ENCODE results near the gene ZGRF1.
"Not testable (repeated sequence)": the region's sequence is repeated elsewhere in the genome, so short reads cannot be mapped to it uniquely, and the experiment has no call there.

ZGRF1 gene

GRCh38 chr4:112508356-112508755 is 128.4 kb downstream of the ZGRF1 start:
- Histone ChIP-seq H3K4me3 (ENCODE audit: low read depth, low read length) (peak overlapping the region; percentile 21), H3K4me1 (ENCODE audit: control insufficient read depth, insufficient read depth, low read length) (peaks cover 9% of the 10 kb centered on the region), H3K9ac (ENCODE audit: low read depth, low read length) (no peak overlapping the region), H3K9me3 (ENCODE audit: control insufficient read depth, insufficient read depth, low read length) (no peaks in the 10 kb centered on the region), H3K27me3 (ENCODE audit: control insufficient read depth, insufficient read depth, low read length) (peaks cover 98% of the 10 kb centered on the region), H3K36me3 (ENCODE audit: control insufficient read depth, insufficient read depth, low read length) (no peaks in the 10 kb centered on the region)

DNA sequence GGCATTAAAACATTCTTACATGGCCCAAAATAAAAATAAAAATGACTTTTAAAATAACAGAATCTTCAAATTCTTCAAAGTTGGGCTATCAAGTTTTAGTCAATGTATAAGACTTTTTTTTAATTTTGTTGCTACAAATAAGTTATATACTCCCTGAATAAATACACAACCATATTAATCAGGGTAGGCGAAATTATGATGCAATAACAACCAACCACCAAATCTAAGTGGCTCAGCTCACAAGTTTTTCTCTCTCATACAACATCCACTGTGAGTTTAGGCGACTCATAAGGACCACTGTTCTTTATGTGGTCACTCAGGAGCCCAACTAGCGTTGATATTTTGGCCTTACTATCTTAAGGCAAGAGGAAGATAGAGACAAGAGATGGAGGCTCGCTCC is 131.9 kb downstream of the ZGRF1 start:
- Histone ChIP-seq H3K36me3 (ENCODE audit: control insufficient read depth, insufficient read depth, low read length) (no peaks in the 10 kb centered on the region), H3K27me3 (ENCODE audit: control insufficient read depth, insufficient read depth, low read length) (peaks cover 74% of the 10 kb centered on the region), H3K4me3 (ENCODE audit: low read depth, low read length) (no peak overlapping the region), H3K9me3 (ENCODE audit: control insufficient read depth, insufficient read depth, low read length) (no peaks in the 10 kb centered on the region), H3K9ac (ENCODE audit: low read depth, low read length) (no peak overlapping the region), H3K4me1 (ENCODE audit: control insufficient read depth, insufficient read depth, low read length) (peaks cover 9% of the 10 kb centered on the region)

DNA sequence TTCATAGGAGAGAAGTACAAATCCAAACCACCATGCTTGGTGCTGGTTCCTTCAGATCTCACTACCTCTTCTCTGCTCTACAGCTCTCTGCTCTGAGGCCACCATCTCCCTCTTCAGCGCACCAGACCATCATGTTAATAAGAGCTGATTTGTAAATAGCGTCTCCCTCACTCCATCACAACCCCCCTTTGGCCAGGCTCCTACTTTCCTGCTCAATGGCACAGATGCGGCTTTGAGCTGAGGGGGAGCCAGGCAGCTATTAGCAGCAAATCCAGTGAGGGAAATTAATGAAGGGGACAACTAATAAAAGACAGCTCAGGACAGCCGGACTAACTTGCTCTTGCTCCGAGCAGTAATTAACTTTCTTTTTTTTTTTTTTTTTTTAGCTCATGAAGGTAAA is 133.8 kb downstream of the ZGRF1 start:
- Histone ChIP-seq H3K36me3 (ENCODE audit: control insufficient read depth, insufficient read depth, low read length) (no peaks in the 10 kb centered on the region), H3K27me3 (ENCODE audit: control insufficient read depth, insufficient read depth, low read length) (peaks cover 54% of the 10 kb centered on the region)

GRCh38 chr4:112492321-112492720 is 144.4 kb downstream of the ZGRF1 start:
- H3K9me3 ChIP-seq (ENCODE audit: control insufficient read depth, insufficient read depth, low read length), result no peaks in the 10 kb centered on the region
- H3K4me3 ChIP-seq (ENCODE audit: low read depth, low read length), result no peak overlapping the region
- H3K36me3 ChIP-seq (ENCODE audit: control insufficient read depth, insufficient read depth, low read length), result no peaks in the 10 kb centered on the region
- peaks cover 3% of the 10 kb centered on the region for H3K4me1 ChIP-seq (ENCODE audit: control insufficient read depth, insufficient read depth, low read length)
- H3K27me3 ChIP-seq (ENCODE audit: control insufficient read depth, insufficient read depth, low read length), result no peaks in the 10 kb centered on the region
- H3K9ac ChIP-seq (ENCODE audit: low read depth, low read length), result no peak overlapping the region

More for the DNA sequence above, 133.8 kb downstream of the ZGRF1 start:
- H3K4me1 ChIP-seq (ENCODE audit: control insufficient read depth, insufficient read depth, low read length), result no peaks in the 10 kb centered on the region
- no peak overlapping the region for H3K9ac ChIP-seq (ENCODE audit: low read depth, low read length)
- no peak overlapping the region for H3K4me3 ChIP-seq (ENCODE audit: low read depth, low read length)
- no peaks in the 10 kb centered on the region for H3K9me3 ChIP-seq (ENCODE audit: control insufficient read depth, insufficient read depth, low read length)

DNA sequence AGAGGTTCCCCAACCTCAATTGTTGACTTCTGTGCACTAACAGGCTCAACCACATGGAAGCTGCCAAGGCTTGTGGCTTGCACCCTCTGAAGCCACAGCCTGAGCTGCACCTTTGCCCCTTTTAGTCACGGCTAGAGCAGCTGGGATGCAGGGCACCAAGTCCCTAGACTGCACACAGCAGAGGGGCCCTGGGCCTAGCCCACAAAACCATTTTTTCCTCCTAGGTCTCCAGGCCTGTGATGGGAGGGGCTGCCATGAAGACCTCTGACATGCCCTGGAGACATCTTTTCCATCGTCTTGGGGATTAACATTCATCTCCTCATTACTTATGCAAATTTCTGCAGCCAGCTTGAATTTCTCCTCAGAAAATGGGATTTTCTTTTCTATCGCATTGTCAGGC is 145.9 kb downstream of the ZGRF1 start:
- not testable (repeated sequence) for H3K27me3 ChIP-seq (ENCODE audit: control insufficient read depth, insufficient read depth, low read length); H3K4me1 ChIP-seq (ENCODE audit: control insufficient read depth, insufficient read depth, low read length); H3K36me3 ChIP-seq (ENCODE audit: control insufficient read depth, insufficient read depth, low read length); H3K9ac ChIP-seq (ENCODE audit: low read depth, low read length); H3K4me3 ChIP-seq (ENCODE audit: low read depth, low read length); H3K9me3 ChIP-seq (ENCODE audit: control insufficient read depth, insufficient read depth, low read length)
